H1 (cell line): ENCODE data around the gene BACE2. TPM values are rescaled to one million over a fixed set of nuclear protein-coding genes. Genes with fewer than 3 reads are reported as not detected.

Experiments used
- CTCF ChIA-PET: fragments of 300-600 bp; sonication (Branson Sonifier 250); formaldehyde crosslinking; loops from one replicate; lab custom pipeline; 2021; ENCODE audit not compliant: partially characterized antibody; lab: Charles Lee
- POLR2A ChIA-PET: fragments of 300-600 bp; sonication (Branson Sonifier 250); formaldehyde crosslinking; loops from one replicate; lab custom pipeline; 2021; ENCODE audit warnings: inconsistent platforms; ENCODE audit not compliant: partially characterized antibody; lab: Charles Lee
- DNase-seq, 2 experiments: peaks; one replicate each; pipeline versions ENCODE4 v3.0.0 to v3.0.0-alpha.2; 2010 to 2022; ENCODE audit warnings: low spot score in 2 of 2, low read depth in 1 of 2, mixed read lengths in 1 of 2
- FAIRE-seq: peaks from 2 replicates; lab custom pipeline; 2011; peaks lifted over from hg19 to GRCh38; lab: Jason Lieb, UNC
- H2AFZ ChIP-seq: 2 replicates; pipeline ENCODE4 v1.8.1; 2012; ENCODE audit warnings: low read length, inconsistent platforms
- H2AK5ac ChIP-seq: 2 replicates; pipeline ENCODE4 v1.6.1; 2013; ENCODE audit warnings: low read depth, low read length
- H2BK120ac ChIP-seq: replicated peaks from 2 replicates; pipeline ENCODE3; 2013; ENCODE audit warnings: low read depth, low read length, inconsistent platforms
- H2BK12ac ChIP-seq: 2 replicates; pipeline ENCODE4 v1.6.1; 2013; ENCODE audit warnings: low read depth, low read length
- H2BK15ac ChIP-seq: 2 replicates; pipeline ENCODE4 v1.6.1; 2013; ENCODE audit warnings: low read length
- H2BK20ac ChIP-seq: 2 replicates; pipeline ENCODE4 v1.6.1; 2013; ENCODE audit warnings: low read length
- H2BK5ac ChIP-seq: 2 replicates; pipeline ENCODE4 v1.6.1; 2013; ENCODE audit warnings: low read depth, low read length
- H3K14ac ChIP-seq: 2 replicates; pipeline ENCODE4 v1.6.1; 2013; ENCODE audit warnings: inconsistent platforms; ENCODE audit not compliant: insufficient read length
- H3K18ac ChIP-seq: 2 replicates; pipeline ENCODE4 v1.6.1; 2013; ENCODE audit warnings: low read length; ENCODE audit errors: extremely low read depth
- H3K23ac ChIP-seq: 2 replicates; pipeline ENCODE4 v1.6.1; 2013; ENCODE audit warnings: inconsistent platforms; ENCODE audit not compliant: insufficient read length
- H3K23me2 ChIP-seq: 2 replicates; pipeline ENCODE4 v1.6.1; 2013; ENCODE audit warnings: low read depth, low read length
- H3K27ac ChIP-seq: 2 replicates; pipeline ENCODE4 v1.6.1; 2011; ENCODE audit warnings: low read depth, low read length, inconsistent platforms
- H3K27me3 ChIP-seq, 4 experiments: replicated peaks in 1 of 4; 1 replicate in 1 of 4; 2 replicates in 3 of 4; pipeline versions ENCODE4 v1.6.1 to v1.8.1; 2011 to 2013; ENCODE audit warnings: low read length in 3 of 4, mild to moderate bottlenecking in 3 of 4, inconsistent platforms in 2 of 4, mixed read lengths in 2 of 4, moderate library complexity in 1 of 4; ENCODE audit not compliant: control insufficient read depth in 3 of 4, insufficient read depth in 3 of 4; ENCODE audit errors: extremely low read depth in 1 of 4
- H3K36me3 ChIP-seq, 4 experiments: 2 replicates each; pipeline versions ENCODE4 v1.6.1 to v1.8.1; 2011 to 2013; ENCODE audit warnings: mild to moderate bottlenecking in 4 of 4, low read length in 3 of 4, moderate library complexity in 2 of 4, control low read depth in 1 of 4, inconsistent platforms in 1 of 4; ENCODE audit not compliant: insufficient read depth in 4 of 4, control insufficient read depth in 2 of 4
- H3K4ac ChIP-seq: replicated peaks from 2 replicates; pipeline ENCODE3; 2013; ENCODE audit warnings: low read length, low read depth, mixed read lengths, inconsistent platforms; ENCODE audit not compliant: insufficient read length
- H3K4me1 ChIP-seq, 4 experiments: replicated peaks in 1 of 4; 1 replicate in 1 of 4; 2 replicates in 3 of 4; pipeline versions ENCODE4 v1.6.1 to v1.8.1; 2011 to 2013; ENCODE audit warnings: low read length in 3 of 4, inconsistent platforms in 2 of 4, mixed read lengths in 1 of 4; ENCODE audit not compliant: insufficient read depth in 4 of 4, control insufficient read depth in 3 of 4
- H3K4me2 ChIP-seq, 2 experiments: 2 replicates each; pipeline versions ENCODE4 v1.6.1 to v1.8.1; 2011 to 2013; ENCODE audit warnings: low read depth in 2 of 2, low read length in 2 of 2, control low read depth in 1 of 2, inconsistent platforms in 1 of 2, mild to moderate bottlenecking in 1 of 2; ENCODE audit not compliant: insufficient read depth in 1 of 2
- H3K4me3 ChIP-seq, 4 experiments: fragments of 200-600, 300-600 bp in 1 of 4; sonication (generic), shearing (Covaris generic), sonication (Bioruptor Twin) in 1 of 4; 2 replicates each; pipeline versions ENCODE4 v1.5.1 to v1.8.1; 2011 to 2016; ENCODE audit warnings: low read length in 4 of 4, low read depth in 3 of 4, control low read depth in 2 of 4, inconsistent platforms in 2 of 4, mild to moderate bottlenecking in 2 of 4, mixed read lengths in 1 of 4, moderate library complexity in 1 of 4; ENCODE audit not compliant: insufficient read depth in 2 of 4; ENCODE audit errors: extremely low read depth in 1 of 4
- H3K56ac ChIP-seq: replicated peaks from 2 replicates; pipeline ENCODE3; 2013; ENCODE audit warnings: low read depth, mild to moderate bottlenecking, mixed read lengths, low read length, inconsistent platforms; ENCODE audit not compliant: insufficient read length
- H3K79me1 ChIP-seq: 2 replicates; pipeline ENCODE4 v1.6.1; 2013; ENCODE audit warnings: low read depth, low read length, control low read depth
- H3K79me2 ChIP-seq, 2 experiments: 2 replicates each; pipeline versions ENCODE4 v1.6.1 to v1.8.1; 2012 to 2013; ENCODE audit warnings: low read length in 2 of 2, mild to moderate bottlenecking in 2 of 2, inconsistent platforms in 1 of 2; ENCODE audit not compliant: insufficient read depth in 2 of 2, control insufficient read depth in 1 of 2
- H3K9ac ChIP-seq, 4 experiments: replicated peaks in 1 of 4; 1 replicate in 1 of 4; 2 replicates in 3 of 4; pipeline versions ENCODE4 v1.6.1 to v1.8.1; 2011 to 2013; ENCODE audit warnings: low read depth in 3 of 4, low read length in 3 of 4, control low read depth in 2 of 4, mild to moderate bottlenecking in 2 of 4, moderate library complexity in 2 of 4, inconsistent platforms in 1 of 4; ENCODE audit errors: extremely low read depth in 1 of 4
- H3K9me3 ChIP-seq, 2 experiments: 2 replicates each; pipeline versions ENCODE4 v1.6.1 to v1.8.1; 2012 to 2013; ENCODE audit warnings: mild to moderate bottlenecking in 2 of 2, moderate library complexity in 2 of 2, control low read depth in 1 of 2, inconsistent platforms in 1 of 2, low read depth in 1 of 2, low read length in 1 of 2, mixed read lengths in 1 of 2; ENCODE audit not compliant: insufficient read depth in 2 of 2
- H4K20me1 ChIP-seq, 2 experiments: replicated peaks in 1 of 2; 2 replicates each; pipeline versions ENCODE3 to v1.8.1; 2011 to 2013; ENCODE audit warnings: inconsistent platforms in 2 of 2, low read length in 2 of 2, mild to moderate bottlenecking in 1 of 2; ENCODE audit not compliant: insufficient read depth in 2 of 2, control insufficient read depth in 1 of 2
- H4K5ac ChIP-seq: 2 replicates; pipeline ENCODE4 v1.6.1; 2013; ENCODE audit warnings: low read length, low read depth, mixed read lengths, inconsistent platforms; ENCODE audit not compliant: insufficient read length
- H4K8ac ChIP-seq: 2 replicates; pipeline ENCODE4 v1.8.0; 2013; ENCODE audit warnings: mild to moderate bottlenecking, moderate library complexity, low read length, inconsistent platforms; ENCODE audit not compliant: insufficient read depth; ENCODE audit errors: extremely low read depth
- H4K91ac ChIP-seq: replicated peaks from 2 replicates; pipeline ENCODE3; 2013; ENCODE audit warnings: low read length, mixed read lengths, inconsistent platforms; ENCODE audit not compliant: insufficient read length
- ASH2L ChIP-seq: fragments of 200-600, 300-600 bp; sonication (generic); IDR thresholded peaks from one replicate; pipeline ENCODE4 v1.7.1; 2017; ENCODE audit warnings: low read length
- BCL11A ChIP-seq, 2 experiments: IDR thresholded peaks; one replicate each; pipeline ENCODE4 v1.6.1; 2011; ENCODE audit warnings: low read depth in 2 of 2, low read length in 2 of 2, mild to moderate bottlenecking in 2 of 2
- BRCA1 ChIP-seq: IDR thresholded peaks from 2 replicates; pipeline ENCODE4 v1.6.1; 2012; ENCODE audit warnings: low read depth, low read length, improper control_type of control experiment
- CHD2 ChIP-seq: IDR thresholded peaks from 2 replicates; pipeline ENCODE4 v1.6.1; 2012; ENCODE audit warnings: low read length, improper control_type of control experiment
- CREB1 ChIP-seq: IDR thresholded peaks from 2 replicates; pipeline ENCODE4 v1.6.1; 2012; ENCODE audit warnings: inconsistent platforms
- EGR1 ChIP-seq: IDR thresholded peaks from 2 replicates; pipeline ENCODE4 v1.6.1; 2011; ENCODE audit warnings: low read depth, low read length, borderline replicate concordance
- GTF2F1 ChIP-seq: IDR thresholded peaks from 2 replicates; pipeline ENCODE4 v1.6.1; 2012; ENCODE audit warnings: low read depth, low read length, improper control_type of control experiment, borderline replicate concordance
- HDAC6 ChIP-seq: IDR thresholded peaks from one replicate; pipeline ENCODE4 v1.7.1; 2012; ENCODE audit warnings: low read depth, mild to moderate bottlenecking, inconsistent platforms, low read length, moderate library complexity
- JUND ChIP-seq: IDR thresholded peaks from 2 replicates; pipeline ENCODE4 v1.6.1; 2011; ENCODE audit warnings: mild to moderate bottlenecking, improper control_type of control experiment, low read length
- KDM4A ChIP-seq: IDR thresholded peaks from one replicate; pipeline ENCODE4 v1.7.1; 2012; ENCODE audit warnings: low read depth, mild to moderate bottlenecking, moderate library complexity, low read length, inconsistent platforms; ENCODE audit not compliant: severe bottlenecking
- NANOG ChIP-seq: IDR thresholded peaks from 2 replicates; pipeline ENCODE4 v1.6.1; 2011; ENCODE audit warnings: low read length, low read depth, mild to moderate bottlenecking, inconsistent platforms; ENCODE audit not compliant: insufficient read depth, poor library complexity, severe bottlenecking
- RAD21 ChIP-seq, 2 experiments: IDR thresholded peaks in 1 of 2; conservative IDR thresholded peaks in 1 of 2; 2 replicates each; pipeline ENCODE4 v1.6.1; 2011; ENCODE audit warnings: low read depth in 2 of 2, low read length in 2 of 2, improper control_type of control experiment in 1 of 2, inconsistent platforms in 1 of 2, mild to moderate bottlenecking in 1 of 2, moderate library complexity in 1 of 2
- RBBP5 ChIP-seq: IDR thresholded peaks from 2 replicates; pipeline ENCODE4 v1.7.1; 2012; ENCODE audit warnings: low read depth, mild to moderate bottlenecking, inconsistent platforms, low read length, moderate library complexity, borderline replicate concordance
- RNF2 ChIP-seq: fragments of 200-900, 300-1000 bp; sonication (generic); IDR thresholded peaks from 2 replicates; pipeline ENCODE4 v1.7.1; 2016; ENCODE audit warnings: borderline replicate concordance, low read depth, mild to moderate bottlenecking, antibody characterized with exemption, low read length; ENCODE audit not compliant: poor library complexity, severe bottlenecking; ENCODE audit errors: missing control alignments
- SIX5 ChIP-seq: IDR thresholded peaks from 2 replicates; pipeline ENCODE4 v1.6.1; 2011; ENCODE audit warnings: mild to moderate bottlenecking, low read depth, low read length
- WGBS, 2 experiments: shearing (Covaris generic) in 1 of 2; methylation state at CpG; one replicate each; pipeline versions ENCODE4 v1.1.6 to v1.1.7; 2013 to 2015; ENCODE audit warnings: low lambda C conversion rate in 2 of 2, mixed read lengths in 2 of 2, inconsistent platforms in 1 of 2, low coverage in 1 of 2, missing lambda C conversion rate in 1 of 2; ENCODE audit not compliant: insufficient replicate concordance in 2 of 2, insufficient coverage in 1 of 2, insufficient read length in 1 of 2; ENCODE audit errors: extremely low coverage in 1 of 2, missing lambda C conversion rate in 1 of 2; 5-methylcytosine and 5-hydroxymethylcytosine counted together
- polyA plus RNA-seq, 7 experiments: library from polyadenylated mRNA; depleted of rRNA in 3 of 7; stranded (reverse) in 5 of 7; unstranded in 2 of 7; fragments of >200 nt in 5 of 7; fragments of 200-250 nt in 2 of 7; gene quantifications; 1 replicate in 5 of 7; 2 replicates in 1 of 7; 4 replicates in 1 of 7; pipeline versions ENCODE4 v1.2.1 to v1.2.3, GENCODE V29; 2011 to 2013; ENCODE audit warnings: missing spikeins in 2 of 7, mixed read lengths in 2 of 7
- total RNA-seq: library from RNA; stranded (reverse); fragmentation: NEBNext Ultra II Directional; extraction: Animal tissue kit (Norgen Biotek cat#: 25700); gene quantifications from 2 replicates; pipeline ENCODE4 v1.2.1, GENCODE V29; 2021

Gene BACE2
- total and polyA plus RNA-seq, 2 of the 8 experiments (the other 6 are each of a cell fraction or from before 2014, with no cell fraction given): 8.1 to 10.9 TPM

DNA sequence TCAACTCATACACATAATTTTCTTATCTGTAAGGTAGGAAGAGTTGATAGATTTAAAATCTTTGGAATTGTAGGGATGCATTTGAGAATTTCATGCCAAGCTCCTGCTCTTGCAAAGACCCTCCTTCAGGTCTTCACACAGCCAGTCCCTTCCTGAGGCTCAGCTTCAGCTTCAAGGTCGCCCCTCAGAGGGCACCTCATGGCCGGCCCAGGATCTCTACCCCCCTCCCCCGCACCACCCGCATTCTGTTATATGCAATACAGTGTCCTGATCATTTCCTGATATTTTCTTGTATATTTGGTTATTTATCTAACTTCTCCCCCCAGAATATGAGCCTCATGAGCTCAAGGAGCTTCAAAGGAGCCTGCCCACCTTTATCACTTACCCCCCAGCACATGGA, 47.0 kb upstream of the BACE2 start:
- Histone ChIP-seq H3K79me1 (no peaks in the 10 kb centered on the region), H2BK15ac (no peak overlapping the region), H3K56ac (no peak overlapping the region), H3K79me2 (no peaks in the 10 kb centered on the region), H3K4me3 (no peak overlapping the region), H2AFZ (no peak overlapping the region), H3K4me2 (no peak overlapping the region), H3K23ac (no peak overlapping the region), H3K23me2 (no peaks in the 10 kb centered on the region), H4K91ac (no peak overlapping the region), H4K5ac (no peak overlapping the region), H3K4me1 (no peaks in the 10 kb centered on the region), H3K4ac (no peak overlapping the region), H4K20me1 (no peaks in the 10 kb centered on the region), H3K27me3 (no peaks in the 10 kb centered on the region; a peak in 1 of 7 replicates), H2BK12ac (no peak overlapping the region), H3K9ac (no peak overlapping the region), H2BK120ac (no peak overlapping the region), H4K8ac (no peak overlapping the region), H2BK5ac (no peak overlapping the region), H3K14ac (no peak overlapping the region), H2AK5ac (no peak overlapping the region), H2BK20ac (no peak overlapping the region), H3K27ac (no peak overlapping the region), H3K9me3 (no peaks in the 10 kb centered on the region; a peak in 1 of 4 replicates), H3K36me3 (no peaks in the 10 kb centered on the region), H3K18ac (no peak overlapping the region)
- POLR2A ChIA-PET: no interaction called here
- 82% methylated on average over 4 of the region's 4 CpGs; no CpG with 5 or more reads in 1 of the 2 experiments for WGBS, 2 experiments
- CTCF ChIA-PET: interaction anchor here (0.7 to 8.3 kb wide), 8 partner anchors 11 to 338 kb away, joined by 3 to 98 read pairs (median 6); no protein-coding TSS in a partner anchor
- DNase-seq (no peak), FAIRE-seq (no peak)
- no peak for TF ChIP-seq HDAC6
- TF ChIP-seq EGR1: no peak
- TF ChIP-seq CHD2: no peak
- TF ChIP-seq RBBP5: no peak
- no peak for TF ChIP-seq BRCA1
- TF ChIP-seq NANOG: no peak
- TF ChIP-seq JUND: no peak
- TF ChIP-seq RNF2: no peak
- no peak for TF ChIP-seq GTF2F1
- no peak for TF ChIP-seq RAD21 (IDR thresholded peaks at IDR 0.05 in 1 of 2, conservative IDR thresholded peaks at IDR 0.05 in 1 of 2; ENCODE audit: low read depth in 2 of 2, low read length in 2 of 2)
- TF ChIP-seq KDM4A: no peak
- TF ChIP-seq CREB1: no peak
- TF ChIP-seq BCL11A (IDR thresholded peaks at IDR 0.05; ENCODE audit: low read depth in 2 of 2, low read length in 2 of 2): no peak
- TF ChIP-seq SIX5: no peak
- TF ChIP-seq ASH2L: no peak
